ENCODE data around the gene EPS8L3.

The EPS8L3 gene

DNA sequence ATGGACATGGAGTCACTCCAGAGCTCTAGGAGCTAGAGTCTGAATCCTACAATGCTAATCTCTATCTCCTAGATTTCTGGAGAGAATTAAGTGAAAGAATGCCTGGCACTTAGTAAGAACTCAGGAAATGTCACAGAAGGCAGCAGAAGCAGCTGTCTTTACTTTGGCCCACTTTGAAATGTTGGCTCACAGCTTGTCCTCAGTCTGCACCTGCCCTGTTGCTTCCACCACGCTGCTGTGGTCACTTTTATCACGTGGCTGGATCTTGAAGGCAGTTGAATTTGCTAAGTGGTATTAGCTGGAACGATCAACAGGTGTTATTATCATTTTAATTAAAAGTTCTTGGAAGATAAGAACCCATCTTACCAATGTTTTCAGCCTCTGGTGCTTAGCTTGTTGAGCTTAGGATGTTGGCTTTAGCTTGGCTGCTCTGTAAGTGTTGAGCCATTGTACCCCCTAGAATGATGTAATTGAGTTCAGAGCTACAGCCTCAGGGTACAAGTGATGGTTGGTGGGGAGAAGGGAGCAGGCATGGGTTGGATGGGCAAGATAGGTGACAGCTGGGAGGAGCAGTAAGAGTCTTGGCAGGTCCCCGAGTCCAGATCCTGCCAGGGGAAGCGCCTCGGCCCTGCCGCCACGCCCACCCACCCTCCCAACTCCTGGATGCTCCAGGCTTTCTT is 41.9 kb upstream of the EPS8L3 start:
- no peak for DNase-seq (ENCODE audit: low spot score)
- TF ChIP-seq, protein P1, sequence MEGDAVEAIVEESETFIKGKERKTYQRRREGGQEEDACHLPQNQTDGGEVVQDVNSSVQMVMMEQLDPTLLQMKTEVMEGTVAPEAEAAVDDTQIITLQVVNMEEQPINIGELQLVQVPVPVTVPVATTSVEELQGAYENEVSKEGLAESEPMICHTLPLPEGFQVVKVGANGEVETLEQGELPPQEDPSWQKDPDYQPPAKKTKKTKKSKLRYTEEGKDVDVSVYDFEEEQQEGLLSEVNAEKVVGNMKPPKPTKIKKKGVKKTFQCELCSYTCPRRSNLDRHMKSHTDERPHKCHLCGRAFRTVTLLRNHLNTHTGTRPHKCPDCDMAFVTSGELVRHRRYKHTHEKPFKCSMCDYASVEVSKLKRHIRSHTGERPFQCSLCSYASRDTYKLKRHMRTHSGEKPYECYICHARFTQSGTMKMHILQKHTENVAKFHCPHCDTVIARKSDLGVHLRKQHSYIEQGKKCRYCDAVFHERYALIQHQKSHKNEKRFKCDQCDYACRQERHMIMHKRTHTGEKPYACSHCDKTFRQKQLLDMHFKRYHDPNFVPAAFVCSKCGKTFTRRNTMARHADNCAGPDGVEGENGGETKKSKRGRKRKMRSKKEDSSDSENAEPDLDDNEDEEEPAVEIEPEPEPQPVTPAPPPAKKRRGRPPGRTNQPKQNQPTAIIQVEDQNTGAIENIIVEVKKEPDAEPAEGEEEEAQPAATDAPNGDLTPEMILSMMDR (IDR thresholded peaks at IDR 0.05; ENCODE audit: extremely low read depth, missing control alignments), result no peak

DNA sequence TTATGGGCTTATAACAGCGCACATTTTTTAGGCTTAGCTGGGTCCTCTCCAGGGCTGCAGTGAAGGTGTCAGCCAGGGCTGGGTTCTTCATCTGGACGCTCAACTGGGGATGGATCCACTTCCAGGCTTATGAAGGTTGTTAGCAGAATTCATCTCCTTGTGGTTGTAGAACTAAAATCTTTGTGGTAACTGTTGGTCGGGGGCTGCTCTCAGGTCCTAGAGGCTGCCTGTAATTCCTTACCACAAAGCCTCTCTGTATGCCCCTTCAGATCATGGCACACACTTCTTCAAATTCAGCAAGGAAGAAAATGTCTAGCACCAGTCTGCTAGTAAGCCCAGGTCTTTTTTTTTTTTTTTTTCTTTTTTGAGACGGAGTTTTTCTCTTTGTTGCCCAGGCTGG is 40.9 kb upstream of the EPS8L3 start:
- DNase-seq (ENCODE audit: low spot score), result no peak
- TF ChIP-seq, protein P1 (IDR thresholded peaks at IDR 0.05; ENCODE audit: extremely low read depth, missing control alignments), result no peak

DNA sequence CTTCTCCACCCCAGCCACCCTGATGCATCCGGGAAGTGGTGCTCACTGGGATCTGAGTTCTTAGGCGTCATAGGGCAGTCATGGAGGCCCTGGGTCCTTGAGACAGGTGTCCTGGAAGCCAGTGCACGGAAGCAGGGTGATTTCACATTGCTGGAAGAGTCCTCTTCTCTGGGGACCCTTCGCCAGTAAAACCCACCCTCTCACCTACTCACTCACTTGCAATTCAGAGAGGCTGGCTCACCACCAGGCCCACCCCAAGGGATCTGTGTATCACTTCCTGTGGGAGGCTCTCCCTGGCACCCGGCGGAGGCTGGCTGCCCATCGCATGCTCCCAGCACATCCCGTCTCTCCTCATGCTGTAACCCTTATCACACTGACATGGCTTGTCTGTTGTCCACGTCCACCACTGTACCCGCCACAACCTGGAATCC is 40.2 kb upstream of the EPS8L3 start:
- DNase-seq (ENCODE audit: low spot score), result no peak
- TF ChIP-seq, protein P1 (IDR thresholded peaks at IDR 0.05; ENCODE audit: extremely low read depth, missing control alignments), result no peak

DNA sequence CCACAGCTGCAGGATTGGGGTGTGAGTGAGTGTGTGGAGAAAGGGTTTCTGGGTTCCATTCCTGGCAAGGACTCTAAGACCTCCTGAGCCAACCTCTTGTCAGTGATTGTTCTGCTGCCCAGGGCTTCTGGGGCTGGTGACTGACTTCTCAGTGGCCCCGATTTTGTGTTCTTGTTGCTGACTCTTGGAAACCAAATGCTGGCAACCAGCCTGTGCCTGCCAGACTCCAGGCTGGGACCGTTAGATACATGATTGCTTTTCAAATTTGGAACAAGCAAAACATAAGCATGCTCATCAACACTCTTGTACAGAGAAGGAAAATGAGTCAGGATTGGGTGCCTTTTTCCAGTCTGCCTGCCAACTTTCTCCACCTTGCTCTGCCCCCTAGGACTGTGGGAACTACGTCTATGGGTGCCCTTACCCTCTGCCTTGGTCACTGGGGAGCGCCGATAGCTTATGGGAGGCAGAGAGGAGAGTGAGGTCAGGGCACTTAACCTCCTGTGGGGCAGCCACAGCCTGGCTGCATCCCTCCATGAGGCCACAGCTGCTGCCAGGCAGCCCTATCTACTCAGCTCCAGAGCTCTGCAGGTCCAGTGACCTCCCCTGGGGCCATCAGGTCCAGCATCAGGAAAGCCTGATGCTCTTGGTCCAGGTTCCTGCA is 39.3 kb upstream of the EPS8L3 start:
- DNase-seq (ENCODE audit: low spot score), result no peak
- TF ChIP-seq, protein P1 (IDR thresholded peaks at IDR 0.05; ENCODE audit: extremely low read depth, missing control alignments), result no peak

DNA sequence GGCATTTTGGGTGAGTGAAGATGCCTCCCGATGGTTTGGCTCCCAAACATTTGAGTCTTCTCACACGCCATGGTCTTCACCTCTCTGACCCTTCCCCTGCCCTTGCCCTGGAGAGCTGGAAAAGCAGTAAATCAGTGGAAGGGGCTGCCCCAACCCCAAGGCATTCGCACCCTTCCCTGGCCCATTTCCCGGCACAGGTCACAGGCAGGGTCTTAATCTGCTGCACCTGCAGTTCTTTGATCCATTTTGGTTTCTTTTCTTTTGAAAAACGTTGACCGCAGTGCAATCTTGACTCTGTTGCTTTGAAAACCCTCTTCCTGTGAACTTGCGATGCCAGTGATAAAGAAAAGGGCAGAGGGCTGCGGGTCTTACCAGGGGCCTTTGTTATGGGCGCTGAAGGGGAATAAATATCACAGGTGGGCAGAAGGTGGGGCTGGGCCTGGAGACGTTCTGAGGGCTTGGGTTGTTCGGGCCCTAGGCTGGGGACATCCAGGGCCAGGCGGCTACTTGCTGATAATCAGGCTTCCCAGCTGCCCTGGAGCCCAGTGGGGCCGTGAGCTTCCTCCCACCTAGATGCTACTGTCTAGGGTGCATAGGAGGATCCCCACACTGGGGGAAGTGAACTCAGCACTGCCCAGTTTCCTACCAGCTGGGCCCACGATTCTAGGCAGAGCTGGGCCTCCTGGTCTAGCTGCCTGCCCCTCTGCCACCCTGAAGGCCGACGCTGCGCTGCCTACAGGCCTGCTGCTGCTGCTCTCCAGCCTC is 38.6 kb upstream of the EPS8L3 start:
- TF ChIP-seq, protein P1 (IDR thresholded peaks at IDR 0.05; ENCODE audit: extremely low read depth, missing control alignments), result no peak
- DNase-seq (ENCODE audit: low spot score), result no peak

DNA sequence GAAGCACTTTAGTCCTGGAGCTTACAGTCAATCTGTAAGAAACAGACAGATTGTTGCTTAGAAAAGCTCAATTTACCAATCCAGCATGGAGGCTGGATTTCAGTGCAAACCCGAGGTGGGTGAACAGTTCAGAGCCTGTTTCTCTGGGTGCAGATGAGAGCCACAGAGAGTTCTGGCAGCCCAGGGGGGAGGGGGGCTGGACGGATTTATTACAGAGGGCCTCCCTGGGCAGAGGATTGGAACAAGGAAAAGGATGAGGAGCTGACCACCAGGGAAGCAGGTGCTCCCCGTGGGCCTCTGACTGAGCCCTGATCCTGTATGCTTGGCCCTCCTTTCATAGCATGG is 38.0 kb upstream of the EPS8L3 start:
- TF ChIP-seq, protein P1 (IDR thresholded peaks at IDR 0.05; ENCODE audit: extremely low read depth, missing control alignments), result no peak
- DNase-seq (ENCODE audit: low spot score), result no peak

DNA sequence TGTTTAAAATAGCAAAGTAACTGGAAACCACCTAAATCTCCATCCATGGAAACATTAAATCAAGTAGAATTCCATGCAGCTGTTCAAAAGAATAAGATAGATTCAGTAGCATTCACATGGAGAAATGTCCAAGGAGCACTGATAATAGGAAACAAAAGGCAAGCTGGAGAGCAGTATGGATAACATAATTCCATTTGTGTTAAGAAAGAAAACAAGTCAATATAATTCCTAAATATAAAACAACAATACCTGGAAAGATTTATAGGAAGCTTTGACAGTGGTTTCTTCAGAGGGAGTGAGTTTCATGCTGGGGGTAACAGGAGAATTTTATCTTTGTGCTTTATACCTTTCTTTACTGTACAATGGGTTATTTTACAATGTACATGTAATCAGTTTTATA is 36.6 kb upstream of the EPS8L3 start:
- no peak for DNase-seq (ENCODE audit: low spot score)
- TF ChIP-seq, protein P1 (IDR thresholded peaks at IDR 0.05; ENCODE audit: extremely low read depth, missing control alignments), result no peak
